Neural cell (in vitro differentiated cells): ENCODE measurements around the gene JOSD2.

Experiments
- EP300 ChIP-seq: fragments of 450-650 bp; conservative IDR thresholded peaks from 2 replicates; pipeline ENCODE4 v1.6.1; 2014; ENCODE audit warnings: antibody characterized with exemption, mild to moderate bottlenecking, moderate library complexity; ENCODE audit not compliant: poor library complexity, severe bottlenecking
- EZH2 ChIP-seq: fragments of 200-600, 300-800 bp; shearing (Covaris generic), sonication (generic); IDR thresholded peaks from 2 replicates; pipeline ENCODE4 v1.6.1; 2014; ENCODE audit warnings: antibody characterized with exemption, low read length, borderline replicate concordance, mild to moderate bottlenecking; ENCODE audit not compliant: insufficient read depth, poor library complexity, severe bottlenecking
- POLR2AphosphoS5 ChIP-seq: IDR thresholded peaks from 2 replicates; pipeline ENCODE4 v1.6.1; 2012
- TAF1 ChIP-seq: IDR thresholded peaks from 2 replicates; pipeline ENCODE4 v1.6.1; 2012; ENCODE audit warnings: low read depth
- TF ChIP-seq, protein P1 (sequence below): fragments of 450-650 bp; IDR thresholded peaks from 2 replicates; pipeline ENCODE4 v1.5.1; 2014; ENCODE audit warnings: antibody characterized with exemption, mild to moderate bottlenecking, moderate library complexity; ENCODE audit not compliant: poor library complexity, severe bottlenecking

DNA sequence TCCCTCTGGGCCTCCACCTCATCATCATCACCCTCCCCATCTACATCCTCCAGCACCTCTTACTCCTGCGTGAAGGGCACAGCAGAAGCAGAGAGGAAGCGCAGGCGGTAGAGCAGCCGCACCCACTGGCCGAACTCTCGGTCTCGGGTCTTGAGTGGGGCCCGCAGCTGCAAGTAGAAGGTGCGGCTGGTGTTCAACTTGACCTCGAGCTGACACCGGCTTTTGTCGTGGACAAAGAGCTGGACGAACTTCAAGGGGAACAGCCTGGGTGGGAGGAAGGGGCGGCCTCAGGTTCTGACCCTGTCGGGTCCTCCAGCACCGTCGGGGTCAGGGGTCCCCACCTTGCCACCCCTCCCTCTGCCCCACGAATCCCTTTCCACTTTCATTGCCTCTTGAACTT lies 43.4 kb downstream of the JOSD2 start:
- TF ChIP-seq POLR2AphosphoS5, result no peak
- TF ChIP-seq, protein P1, sequence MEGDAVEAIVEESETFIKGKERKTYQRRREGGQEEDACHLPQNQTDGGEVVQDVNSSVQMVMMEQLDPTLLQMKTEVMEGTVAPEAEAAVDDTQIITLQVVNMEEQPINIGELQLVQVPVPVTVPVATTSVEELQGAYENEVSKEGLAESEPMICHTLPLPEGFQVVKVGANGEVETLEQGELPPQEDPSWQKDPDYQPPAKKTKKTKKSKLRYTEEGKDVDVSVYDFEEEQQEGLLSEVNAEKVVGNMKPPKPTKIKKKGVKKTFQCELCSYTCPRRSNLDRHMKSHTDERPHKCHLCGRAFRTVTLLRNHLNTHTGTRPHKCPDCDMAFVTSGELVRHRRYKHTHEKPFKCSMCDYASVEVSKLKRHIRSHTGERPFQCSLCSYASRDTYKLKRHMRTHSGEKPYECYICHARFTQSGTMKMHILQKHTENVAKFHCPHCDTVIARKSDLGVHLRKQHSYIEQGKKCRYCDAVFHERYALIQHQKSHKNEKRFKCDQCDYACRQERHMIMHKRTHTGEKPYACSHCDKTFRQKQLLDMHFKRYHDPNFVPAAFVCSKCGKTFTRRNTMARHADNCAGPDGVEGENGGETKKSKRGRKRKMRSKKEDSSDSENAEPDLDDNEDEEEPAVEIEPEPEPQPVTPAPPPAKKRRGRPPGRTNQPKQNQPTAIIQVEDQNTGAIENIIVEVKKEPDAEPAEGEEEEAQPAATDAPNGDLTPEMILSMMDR, result no peak
- no peak for TF ChIP-seq EZH2
- TF ChIP-seq TAF1, result no peak
- TF ChIP-seq EP300, result no peak
